ELR (cell line): ENCODE data around the gene HGD.

Experiments
- DNase-seq: peaks from one replicate; pipeline ENCODE4 v3.0.0-alpha.2; 2015; ENCODE audit warnings: low read depth

HGD gene

DNA sequence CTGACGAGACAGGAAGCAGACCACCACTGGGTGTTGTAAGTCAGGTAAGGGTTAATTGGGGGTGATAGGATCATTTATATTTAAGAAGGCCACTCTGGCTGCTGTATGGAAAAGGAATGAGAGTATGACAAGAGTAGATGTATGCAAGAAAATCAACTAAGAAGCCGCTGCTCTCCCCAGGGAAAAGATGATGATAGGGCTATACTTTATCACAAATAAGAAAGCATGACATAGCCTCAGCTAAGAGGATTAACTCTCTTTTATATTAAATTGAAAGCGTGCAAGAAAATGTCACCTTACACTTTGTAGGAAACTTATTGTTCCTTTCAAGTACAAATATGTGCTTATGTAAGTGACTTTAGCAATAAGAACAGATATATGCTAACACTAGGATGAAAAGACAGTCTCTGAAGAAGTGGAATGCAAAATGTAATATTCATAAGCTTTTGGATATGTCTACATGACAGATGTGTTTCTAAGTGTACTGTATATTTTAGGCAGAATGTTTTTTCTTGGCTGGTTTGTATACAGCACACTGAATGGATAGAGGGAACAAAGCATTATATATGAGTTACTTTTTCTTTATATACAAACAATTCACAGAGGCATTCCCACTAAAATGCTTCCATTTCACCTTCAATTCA lies 94.6 kb downstream of the HGD start:
- DNase-seq: no peak
